ENCODE data around the gene RBM23.
A peak's percentile ranks its signal among the peaks of the same experiment; 100 is the strongest.

The RBM23 gene

GRCh38 chr14:22871224-22872032 lies 47.5 kb downstream of the RBM23 start, which contains the start of gene LRP10:
Gene LRP10, plus strand, starts transcription at chr14:22871740. Its CDS starts 564 bp downstream, at chr14:22872304.
- TF ChIP-seq CREB1 (IDR thresholded peaks at IDR 0.05; ENCODE audit: low read depth) (no peak), REST (IDR thresholded peaks at IDR 0.05; ENCODE audit: low read depth) (no peak), TCF12 (IDR thresholded peaks at IDR 0.05; ENCODE audit: low read depth) (no peak; the same call in 1 of the 2 replicates), TAF1 (IDR thresholded peaks at IDR 0.05; ENCODE audit: low read depth) (no peak), TEAD4 (IDR thresholded peaks at IDR 0.05) (peak; percentile 28), EGR1 (IDR thresholded peaks at IDR 0.05) (peak; percentile 29; the same call in 1 of the 2 replicates), FOXM1 (IDR thresholded peaks at IDR 0.05; ENCODE audit: borderline replicate concordance, low read depth) (peak; percentile 44; the same call in 1 of the 2 replicates), ZBTB7A (IDR thresholded peaks at IDR 0.05; ENCODE audit: low read depth) (peak; percentile 81; the same call in 1 of the 2 replicates), MAX (IDR thresholded peaks at IDR 0.05) (no peak; the same call in 1 of the 2 replicates), NFIC (IDR thresholded peaks at IDR 0.05) (0 out of 2 replicates have a peak, but pooled peaks have one; percentile 10), YY1 (IDR thresholded peaks at IDR 0.05; ENCODE audit: low read depth) (no peak), CEBPB (IDR thresholded peaks at IDR 0.05) (no peak), RAD21 (IDR thresholded peaks at IDR 0.05; ENCODE audit: low read depth) (no peak), EP300 (IDR thresholded peaks at IDR 0.05; ENCODE audit: borderline replicate concordance) (no peak)
- TF ChIP-seq, protein P1, sequence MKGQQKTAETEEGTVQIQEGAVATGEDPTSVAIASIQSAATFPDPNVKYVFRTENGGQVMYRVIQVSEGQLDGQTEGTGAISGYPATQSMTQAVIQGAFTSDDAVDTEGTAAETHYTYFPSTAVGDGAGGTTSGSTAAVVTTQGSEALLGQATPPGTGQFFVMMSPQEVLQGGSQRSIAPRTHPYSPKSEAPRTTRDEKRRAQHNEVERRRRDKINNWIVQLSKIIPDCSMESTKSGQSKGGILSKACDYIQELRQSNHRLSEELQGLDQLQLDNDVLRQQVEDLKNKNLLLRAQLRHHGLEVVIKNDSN (IDR thresholded peaks at IDR 0.05) = no peak; the same call in 1 of the 2 replicates

- no peak for TF ChIP-seq EP300 (IDR thresholded peaks at IDR 0.05; ENCODE audit: borderline replicate concordance)
- no peak for TF ChIP-seq TAF1 (IDR thresholded peaks at IDR 0.05; ENCODE audit: low read depth)
- no peak for TF ChIP-seq REST (IDR thresholded peaks at IDR 0.05; ENCODE audit: low read depth)
- no peak for TF ChIP-seq RAD21 (IDR thresholded peaks at IDR 0.05; ENCODE audit: low read depth)
- TF ChIP-seq, protein P1 (IDR thresholded peaks at IDR 0.05) = no peak
- TF ChIP-seq CREB1 (IDR thresholded peaks at IDR 0.05; ENCODE audit: low read depth) = no peak
- TF ChIP-seq EGR1 (IDR thresholded peaks at IDR 0.05) = no peak
- TF ChIP-seq NFIC (IDR thresholded peaks at IDR 0.05) = no peak
- TF ChIP-seq CEBPB (IDR thresholded peaks at IDR 0.05) = no peak
- no peak for TF ChIP-seq TEAD4 (IDR thresholded peaks at IDR 0.05)
- TF ChIP-seq FOXM1 (IDR thresholded peaks at IDR 0.05; ENCODE audit: borderline replicate concordance, low read depth) = no peak
Observed at GRCh38 chr14:22870811-22871223, 48.1 kb downstream of the RBM23 start.

DNA sequence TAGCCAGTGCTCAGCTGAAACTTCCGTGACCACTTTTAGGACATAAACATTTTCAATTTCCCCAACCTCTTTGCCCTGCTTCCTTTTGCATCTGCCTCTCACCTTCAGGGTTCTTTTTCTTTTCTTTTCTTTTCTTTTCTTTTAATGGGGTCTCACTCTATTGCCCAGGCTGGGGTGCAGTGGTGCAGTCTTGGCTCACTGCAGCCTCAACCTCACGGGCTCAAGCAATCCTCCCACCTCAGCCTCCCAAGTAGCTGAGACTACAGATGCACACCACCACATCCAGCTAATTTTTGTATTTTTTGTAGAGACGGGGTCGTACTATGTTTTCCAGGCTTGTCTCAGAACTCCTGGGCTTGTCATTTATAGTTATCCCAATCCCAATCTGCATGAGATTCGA lies 52.1 kb downstream of the RBM23 start:
- no peak for TF ChIP-seq RAD21 (IDR thresholded peaks at IDR 0.05; ENCODE audit: low read depth)
- no peak for TF ChIP-seq FOXM1 (IDR thresholded peaks at IDR 0.05; ENCODE audit: borderline replicate concordance, low read depth)
- TF ChIP-seq TCF12 (IDR thresholded peaks at IDR 0.05; ENCODE audit: low read depth) = no peak
- no peak for TF ChIP-seq TEAD4 (IDR thresholded peaks at IDR 0.05)
- no peak for TF ChIP-seq EGR1 (IDR thresholded peaks at IDR 0.05)
- no peak for TF ChIP-seq NFIC (IDR thresholded peaks at IDR 0.05)
- no peak for TF ChIP-seq EP300 (IDR thresholded peaks at IDR 0.05; ENCODE audit: borderline replicate concordance)
- no peak for TF ChIP-seq CEBPB (IDR thresholded peaks at IDR 0.05)
- TF ChIP-seq MAX (IDR thresholded peaks at IDR 0.05) = no peak
- TF ChIP-seq TAF1 (IDR thresholded peaks at IDR 0.05; ENCODE audit: low read depth) = no peak
- no peak for TF ChIP-seq YY1 (IDR thresholded peaks at IDR 0.05; ENCODE audit: low read depth)
- TF ChIP-seq ZBTB7A (IDR thresholded peaks at IDR 0.05; ENCODE audit: low read depth) = no peak
- TF ChIP-seq REST (IDR thresholded peaks at IDR 0.05; ENCODE audit: low read depth) = no peak
- no peak for TF ChIP-seq CREB1 (IDR thresholded peaks at IDR 0.05; ENCODE audit: low read depth)
- TF ChIP-seq, protein P1 (IDR thresholded peaks at IDR 0.05) = no peak

Data from Ishikawa (cell line).